K562 (cell line): Measurements from ENCODE around the gene AFDN. TPM values are rescaled to one million over a fixed set of nuclear protein-coding genes. Genes with fewer than 3 reads are reported as not detected.

ENCODE experiments used
- ATAC-seq: fragments of 200-7000 bp; cut with Tn5 transposase; 3 replicates; pipeline ENCODE4 v1.9.1; 2020; ENCODE audit warnings: moderate library complexity
- BruUV-seq: library from RNA; stranded (reverse); fragments of 400-500 nt; replicated peaks from 2 replicates; lab custom pipeline; 2021; lab: Mats Ljungman, UMichigan
- CTCF ChIA-PET: fragments of 300-600 bp; formaldehyde crosslinking; extraction: SDS; loops from one replicate; lab custom pipeline; 2021; ENCODE audit warnings: low intra/inter-chr PET ratio; lab: Yijun Ruan, JAX
- POLR2A ChIA-PET: fragments of 300-600, 350-650 bp; sonication (Branson Sonifier 250); formaldehyde crosslinking; extraction: SDS; loops from one replicate; lab custom pipeline; 2021; ENCODE audit warnings: antibody characterized with exemption, inconsistent platforms; lab: Yijun Ruan, JAX
- DNase-seq, 4 experiments: peaks; one replicate each; pipeline versions ENCODE4 v3.0.0 to v3.0.0-alpha.2; 2011 to 2018; ENCODE audit warnings: low spot score in 3 of 4, mixed read lengths in 3 of 4; ENCODE audit errors: extremely low read depth in 1 of 4
- FAIRE-seq: peaks from 2 replicates; lab custom pipeline; 2011; peaks lifted over from hg19 to GRCh38; lab: Jason Lieb, UNC
- H2AFZ ChIP-seq: 2 replicates; pipeline ENCODE4 v1.6.0; 2011; ENCODE audit warnings: low read depth, low read length, control low read depth, inconsistent platforms
- H3K27ac ChIP-seq: fragments of 200-600 bp; 3 replicates; pipeline ENCODE4 v1.8.0; 2011; ENCODE audit warnings: low read depth, mild to moderate bottlenecking, control low read depth, inconsistent platforms, low read length, moderate library complexity, mixed read lengths; ENCODE audit errors: extremely low read depth
- H3K27me3 ChIP-seq, 2 experiments: fragments of 300-600 bp in 1 of 2; 2 replicates in 1 of 2; 3 replicates in 1 of 2; pipeline versions ENCODE4 v1.6.0 to v1.8.0; 2011; ENCODE audit warnings: inconsistent platforms in 2 of 2, low read length in 2 of 2, mild to moderate bottlenecking in 1 of 2, mixed read lengths in 1 of 2, moderate library complexity in 1 of 2; ENCODE audit not compliant: control insufficient read depth in 2 of 2, insufficient read depth in 2 of 2
- H3K36me3 ChIP-seq: fragments of 300-600 bp; 3 replicates; pipeline ENCODE4 v1.8.0; 2011; ENCODE audit warnings: mild to moderate bottlenecking, low read length, inconsistent platforms; ENCODE audit not compliant: control insufficient read depth, insufficient read depth
- H3K4me1 ChIP-seq, 2 experiments: fragments of 200-600 bp in 1 of 2; replicated peaks in 1 of 2; 2 replicates in 1 of 2; 3 replicates in 1 of 2; pipeline versions ENCODE4 v1.5.1 to v1.8.0; 2011; ENCODE audit warnings: inconsistent platforms in 2 of 2, low read length in 2 of 2, mild to moderate bottlenecking in 1 of 2, mixed read lengths in 1 of 2, moderate library complexity in 1 of 2; ENCODE audit not compliant: control insufficient read depth in 2 of 2, insufficient read depth in 2 of 2
- H3K4me2 ChIP-seq: 2 replicates; pipeline ENCODE4 v1.6.1; 2011; ENCODE audit warnings: low read length, control low read depth, inconsistent platforms, mixed read lengths; ENCODE audit not compliant: insufficient read depth
- H3K4me3 ChIP-seq: fragments of 200-600 bp; sonication (generic), shearing (Covaris generic); 2 replicates; pipeline ENCODE4 v1.5.1; 2016; ENCODE audit warnings: control low read depth, inconsistent platforms
- H3K79me2 ChIP-seq: fragments of 200-600 bp; 3 replicates; pipeline ENCODE4 v1.8.0; 2011; ENCODE audit warnings: low read length, inconsistent platforms; ENCODE audit not compliant: control insufficient read depth, insufficient read depth
- H3K9ac ChIP-seq, 2 experiments: 2 replicates each; pipeline versions ENCODE4 v1.6.0 to v1.6.1; 2011; ENCODE audit warnings: low read depth in 2 of 2, low read length in 2 of 2, control low read depth in 1 of 2, inconsistent platforms in 1 of 2, mild to moderate bottlenecking in 1 of 2, mixed read lengths in 1 of 2; ENCODE audit not compliant: insufficient read depth in 1 of 2
- H3K9me1 ChIP-seq: one replicate; pipeline ENCODE4 v1.6.0; 2011; ENCODE audit warnings: inconsistent platforms, mild to moderate bottlenecking, low read length, moderate library complexity; ENCODE audit not compliant: control insufficient read depth, insufficient read depth
- H3K9me3 ChIP-seq: replicated peaks from 2 replicates; pipeline ENCODE4 v1.5.1; 2011; ENCODE audit warnings: low read depth, low read length, inconsistent platforms; ENCODE audit not compliant: control insufficient read depth, insufficient read depth
- H4K20me1 ChIP-seq: replicated peaks from 2 replicates; pipeline ENCODE4 v1.6.1; 2011; ENCODE audit warnings: low read length, inconsistent platforms, mixed read lengths; ENCODE audit not compliant: control insufficient read depth, insufficient read depth
- EZH2 ChIP-seq: IDR thresholded peaks from 2 replicates; pipeline ENCODE4 v1.6.1; 2012; ENCODE audit warnings: low read depth, mild to moderate bottlenecking, inconsistent platforms, low read length, borderline replicate concordance
- HNRNPL ChIP-seq: fragments of 200-400 bp; formaldehyde crosslinking; IDR thresholded peaks from 2 replicates; pipeline ENCODE4 v1.6.1; 2017; ENCODE audit warnings: low read depth, mild to moderate bottlenecking, low read length
- KLF1 ChIP-seq: fragments of 450-650 bp; IDR thresholded peaks from 2 replicates; pipeline ENCODE4 v1.6.1; 2016; ENCODE audit warnings: missing genetic modification characterization, missing compliant biosample characterization
- MTA3 ChIP-seq: fragments of 450-650 bp; formaldehyde crosslinking; IDR thresholded peaks from 2 replicates; pipeline ENCODE4 v1.6.1; 2017; ENCODE audit warnings: mild to moderate bottlenecking, borderline replicate concordance
- NFRKB ChIP-seq: fragments of 450-650 bp; IDR thresholded peaks from 2 replicates; pipeline ENCODE4 v1.6.1; 2016; ENCODE audit warnings: low read depth
- RAD51 ChIP-seq: fragments of 450-650 bp; IDR thresholded peaks from 2 replicates; pipeline ENCODE4 v1.7.1; 2016; ENCODE audit warnings: low read depth, mild to moderate bottlenecking, borderline replicate concordance
- RBM25 ChIP-seq: fragments of 200-400 bp; formaldehyde crosslinking; IDR thresholded peaks from 2 replicates; pipeline ENCODE4 v1.6.1; 2018; ENCODE audit warnings: low read length, low read depth, moderate library complexity; ENCODE audit not compliant: severe bottlenecking
- RFX5 ChIP-seq: IDR thresholded peaks from 2 replicates; pipeline ENCODE4 v1.6.1; 2011; ENCODE audit warnings: low read depth, mild to moderate bottlenecking, improper control_type of control experiment, low read length
- RFX7 ChIP-seq: fragments of 250-450 bp; sonication (Bioruptor Pico); IDR thresholded peaks from 2 replicates; pipeline ENCODE4 v1.5.1; 2021; ENCODE audit warnings: mild to moderate bottlenecking
- SIX5 ChIP-seq, 2 experiments: IDR thresholded peaks; 2 replicates each; pipeline ENCODE4 v1.6.1; 2011; ENCODE audit warnings: low read length in 2 of 2, borderline replicate concordance in 1 of 2, low read depth in 1 of 2, mild to moderate bottlenecking in 1 of 2, moderate library complexity in 1 of 2; ENCODE audit not compliant: insufficient read depth in 1 of 2
- TBL1XR1 ChIP-seq, 2 experiments: IDR thresholded peaks; 2 replicates each; pipeline ENCODE4 v1.6.1; 2012; ENCODE audit warnings: improper control_type of control experiment in 2 of 2, low read length in 2 of 2, mild to moderate bottlenecking in 1 of 2
- ZNF12 ChIP-seq: sonication (generic); formaldehyde crosslinking; IDR thresholded peaks from 2 replicates; pipeline ENCODE4 v1.4.0; 2020; ENCODE audit warnings: mild to moderate bottlenecking, missing genetic modification reagents
- ZNF133 ChIP-seq: fragments of 250-450 bp; sonication (Bioruptor Pico); IDR thresholded peaks from 2 replicates; pipeline ENCODE4 v1.4.0; 2020; ENCODE audit warnings: mild to moderate bottlenecking
- ZNF431 ChIP-seq: sonication (generic); formaldehyde crosslinking; IDR thresholded peaks from 2 replicates; pipeline ENCODE4 v1.8.0; 2022; ENCODE audit warnings: mild to moderate bottlenecking, missing genetic modification reagents
- ZNF57 ChIP-seq: fragments of 450-650 bp; formaldehyde crosslinking; IDR thresholded peaks from 2 replicates; pipeline ENCODE4 v1.4.0; 2020; ENCODE audit warnings: mild to moderate bottlenecking, moderate library complexity
- ZNF77 ChIP-seq: fragments of 250-450 bp; sonication (Bioruptor Pico); IDR thresholded peaks from 2 replicates; pipeline ENCODE4 v1.5.0; 2020
- WGBS: fragments of 100-300 bp; shearing (Covaris generic); methylation state at CpG from one replicate; pipeline ENCODE4 v1.1.6; 2016; ENCODE audit warnings: low coverage, mixed read lengths; ENCODE audit not compliant: insufficient coverage; ENCODE audit errors: missing lambda C conversion rate; 5-methylcytosine and 5-hydroxymethylcytosine counted together
- in situ Hi-C: fragments of 300-500 bp; cut with MboI; formaldehyde crosslinking; loops from 4 replicates; pipeline ENCODE4 v1.15.0; 2018; ENCODE audit warnings: inconsistent platforms, mixed read lengths
- intact Hi-C: fragments of 100-400 bp; cut with micrococcal nuclease; formaldehyde crosslinking; loops from 2 replicates; pipeline ENCODE4 v1.14.2; 2022
- polyA plus RNA-seq, 8 experiments: library from polyadenylated mRNA; depleted of rRNA in 4 of 8; stranded (reverse) in 5 of 8; unstranded in 3 of 8; fragments of >200 nt; fragmentation: Nextera tagmentation in 2 of 8; fragmentation: Illumina TruSeq in 1 of 8; extraction: Ambion mirVana in 2 of 8; extraction: Trizol in 1 of 8; gene quantifications; 2 replicates each; pipeline versions ENCODE4 v1.2.1 to v1.2.3, GENCODE V29; 2011 to 2014; ENCODE audit warnings: inconsistent platforms in 1 of 8, missing spikeins in 1 of 8
- total RNA-seq, 7 experiments: library from RNA; depleted of rRNA in 6 of 7; stranded (reverse); fragments of >200 nt in 6 of 7; fragmentation: Illumina TruSeq in 2 of 7; extraction: Trizol in 2 of 7; gene quantifications; 2 replicates each; pipeline versions ENCODE4 v1.2.1 to v1.2.3, GENCODE V29; 2011 to 2021; ENCODE audit warnings: low replicate concordance in 1 of 7
- TF ChIP-seq, protein P1 (sequence below): IDR thresholded peaks from 3 replicates; pipeline ENCODE4 v1.6.1; 2011; ENCODE audit warnings: borderline replicate concordance, mild to moderate bottlenecking, moderate library complexity; ENCODE audit not compliant: insufficient read length; ENCODE audit errors: extremely low read depth
- TF ChIP-seq, protein P2 (sequence below): IDR thresholded peaks from 3 replicates; pipeline ENCODE4 v1.6.1; 2011; ENCODE audit warnings: borderline replicate concordance, mild to moderate bottlenecking; ENCODE audit not compliant: insufficient read length, insufficient read depth
- TF ChIP-seq, protein P3 (sequence below): fragments of 250-450 bp; sonication (Bioruptor Pico); IDR thresholded peaks from 2 replicates; pipeline ENCODE4 v1.5.0; 2021

The AFDN gene
- total and polyA plus RNA-seq, 9 of the 15 experiments (the other 6 are each of a cell fraction or from before 2014, with no cell fraction given) = 7.2 to 129 (median 105) TPM

DNA sequence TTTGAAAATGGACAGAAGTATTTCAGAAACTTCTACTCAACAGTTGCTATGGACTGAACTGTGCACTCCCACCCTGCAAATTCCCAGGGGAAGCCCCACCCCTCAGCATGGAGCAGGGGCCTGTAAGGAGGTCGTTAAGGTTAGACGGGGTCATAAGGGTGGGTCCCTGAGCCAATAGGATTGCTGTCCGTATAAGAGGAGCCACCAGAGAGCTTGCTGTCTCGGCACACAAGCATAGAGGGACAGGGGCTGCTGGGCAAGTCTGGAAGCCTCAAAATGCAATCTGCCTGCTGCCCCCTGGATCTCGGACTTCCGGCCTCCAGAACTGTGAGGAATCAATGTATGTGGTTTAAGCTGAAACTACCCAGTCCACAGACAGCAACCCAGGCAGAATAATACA is 37.4 kb upstream of the AFDN start:
- no peak overlapping the region for H3K4me2 ChIP-seq
- no peaks in the 10 kb centered on the region for H3K4me1 ChIP-seq
- no peak for DNase-seq
- BruUV-seq = no TSS peak
- ChIA-PET CTCF (no interaction called here), POLR2A (interaction anchor here (0.7 kb wide), 1 partner anchor 69 kb away, joined by 3 read pairs; no protein-coding TSS in a partner anchor)
- H3K36me3 ChIP-seq = no peaks in the 10 kb centered on the region
- no peaks in the 10 kb centered on the region for H3K9me1 ChIP-seq
- H3K27ac ChIP-seq = no peak overlapping the region
- H3K9me3 ChIP-seq = no peaks in the 10 kb centered on the region
- no peak overlapping the region for H3K4me3 ChIP-seq
- H4K20me1 ChIP-seq = no peaks in the 10 kb centered on the region
- in situ Hi-C loops = no loop called here
- 9% methylated on average over 6 of the region's 6 CpGs for WGBS
- ATAC-seq = no peak
- intact Hi-C loops = no loop called here
- no peak for FAIRE-seq
- no peaks in the 10 kb centered on the region for H3K79me2 ChIP-seq
- H3K27me3 ChIP-seq = peaks cover 35 to 49% of the 10 kb centered on the region in 2 experiments
- H2AFZ ChIP-seq = 0 out of 2 replicates have a peak overlapping the region, but pooled peaks have one; percentile 13
- no peak overlapping the region for H3K9ac ChIP-seq
- no peak for TF ChIP-seq ZNF431 (CRISPR knock-in tag)
- no peak for TF ChIP-seq NFRKB
- no peak for TF ChIP-seq TBL1XR1 (IDR thresholded peaks at IDR 0.05; ENCODE audit: low read length in 2 of 2)
- TF ChIP-seq KLF1 (tag) = no peak
- no peak for TF ChIP-seq MTA3
- no peak for TF ChIP-seq ZNF12 (CRISPR knock-in tag)
- TF ChIP-seq RBM25 = no peak
- no peak for TF ChIP-seq HNRNPL
- TF ChIP-seq, protein P1, sequence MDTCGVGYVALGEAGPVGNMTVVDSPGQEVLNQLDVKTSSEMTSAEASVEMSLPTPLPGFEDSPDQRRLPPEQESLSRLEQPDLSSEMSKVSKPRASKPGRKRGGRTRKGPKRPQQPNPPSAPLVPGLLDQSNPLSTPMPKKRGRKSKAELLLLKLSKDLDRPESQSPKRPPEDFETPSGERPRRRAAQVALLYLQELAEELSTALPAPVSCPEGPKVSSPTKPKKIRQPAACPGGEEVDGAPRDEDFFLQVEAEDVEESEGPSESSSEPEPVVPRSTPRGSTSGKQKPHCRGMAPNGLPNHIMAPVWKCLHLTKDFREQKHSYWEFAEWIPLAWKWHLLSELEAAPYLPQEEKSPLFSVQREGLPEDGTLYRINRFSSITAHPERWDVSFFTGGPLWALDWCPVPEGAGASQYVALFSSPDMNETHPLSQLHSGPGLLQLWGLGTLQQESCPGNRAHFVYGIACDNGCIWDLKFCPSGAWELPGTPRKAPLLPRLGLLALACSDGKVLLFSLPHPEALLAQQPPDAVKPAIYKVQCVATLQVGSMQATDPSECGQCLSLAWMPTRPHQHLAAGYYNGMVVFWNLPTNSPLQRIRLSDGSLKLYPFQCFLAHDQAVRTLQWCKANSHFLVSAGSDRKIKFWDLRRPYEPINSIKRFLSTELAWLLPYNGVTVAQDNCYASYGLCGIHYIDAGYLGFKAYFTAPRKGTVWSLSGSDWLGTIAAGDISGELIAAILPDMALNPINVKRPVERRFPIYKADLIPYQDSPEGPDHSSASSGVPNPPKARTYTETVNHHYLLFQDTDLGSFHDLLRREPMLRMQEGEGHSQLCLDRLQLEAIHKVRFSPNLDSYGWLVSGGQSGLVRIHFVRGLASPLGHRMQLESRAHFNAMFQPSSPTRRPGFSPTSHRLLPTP = no peak
- TF ChIP-seq, protein P2, sequence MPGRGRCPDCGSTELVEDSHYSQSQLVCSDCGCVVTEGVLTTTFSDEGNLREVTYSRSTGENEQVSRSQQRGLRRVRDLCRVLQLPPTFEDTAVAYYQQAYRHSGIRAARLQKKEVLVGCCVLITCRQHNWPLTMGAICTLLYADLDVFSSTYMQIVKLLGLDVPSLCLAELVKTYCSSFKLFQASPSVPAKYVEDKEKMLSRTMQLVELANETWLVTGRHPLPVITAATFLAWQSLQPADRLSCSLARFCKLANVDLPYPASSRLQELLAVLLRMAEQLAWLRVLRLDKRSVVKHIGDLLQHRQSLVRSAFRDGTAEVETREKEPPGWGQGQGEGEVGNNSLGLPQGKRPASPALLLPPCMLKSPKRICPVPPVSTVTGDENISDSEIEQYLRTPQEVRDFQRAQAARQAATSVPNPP = no peak
- no peak for TF ChIP-seq ZNF77 (CRISPR knock-in tag)
- no peak for TF ChIP-seq SIX5 (IDR thresholded peaks at IDR 0.05; ENCODE audit: borderline replicate concordance in 1 of 2, insufficient read depth in 1 of 2, low read depth in 1 of 2, low read length in 2 of 2)
- TF ChIP-seq, protein P3, sequence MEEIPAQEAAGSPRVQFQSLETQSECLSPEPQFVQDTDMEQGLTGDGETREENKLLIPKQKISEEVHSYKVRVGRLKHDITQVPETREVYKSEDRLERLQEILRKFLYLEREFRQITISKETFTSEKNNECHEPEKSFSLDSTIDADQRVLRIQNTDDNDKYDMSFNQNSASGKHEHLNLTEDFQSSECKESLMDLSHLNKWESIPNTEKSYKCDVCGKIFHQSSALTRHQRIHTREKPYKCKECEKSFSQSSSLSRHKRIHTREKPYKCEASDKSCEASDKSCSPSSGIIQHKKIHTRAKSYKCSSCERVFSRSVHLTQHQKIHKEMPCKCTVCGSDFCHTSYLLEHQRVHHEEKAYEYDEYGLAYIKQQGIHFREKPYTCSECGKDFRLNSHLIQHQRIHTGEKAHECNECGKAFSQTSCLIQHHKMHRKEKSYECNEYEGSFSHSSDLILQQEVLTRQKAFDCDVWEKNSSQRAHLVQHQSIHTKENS (CRISPR knock-in tag) = no peak
- no peak for TF ChIP-seq RFX7 (CRISPR knock-in tag)
- no peak for TF ChIP-seq ZNF57 (CRISPR knock-in tag)
- no peak for TF ChIP-seq RFX5
- no peak for TF ChIP-seq ZNF133 (CRISPR knock-in tag)
- TF ChIP-seq RAD51 = no peak
- TF ChIP-seq EZH2 = no peak
